Stimulated activated CD4-positive, alpha-beta T cell treated with anti-CD3 and anti-CD28 coated beads, Interleukin-15, amount 100 ng/mL, for 1 hour (primary cell): ENCODE data around the gene OXSR1.
"Not testable (repeated sequence)": the region's sequence is repeated elsewhere in the genome, so short reads cannot be mapped to it uniquely, and the experiment has no call there.

Experiments
- DNase-seq, 2 donors: peaks; one replicate each; pipeline ENCODE4 v3.0.0-alpha.2; 2020; ENCODE audit warnings: low read depth in 1 of 2, low spot score in 1 of 2

The OXSR1 gene

DNA sequence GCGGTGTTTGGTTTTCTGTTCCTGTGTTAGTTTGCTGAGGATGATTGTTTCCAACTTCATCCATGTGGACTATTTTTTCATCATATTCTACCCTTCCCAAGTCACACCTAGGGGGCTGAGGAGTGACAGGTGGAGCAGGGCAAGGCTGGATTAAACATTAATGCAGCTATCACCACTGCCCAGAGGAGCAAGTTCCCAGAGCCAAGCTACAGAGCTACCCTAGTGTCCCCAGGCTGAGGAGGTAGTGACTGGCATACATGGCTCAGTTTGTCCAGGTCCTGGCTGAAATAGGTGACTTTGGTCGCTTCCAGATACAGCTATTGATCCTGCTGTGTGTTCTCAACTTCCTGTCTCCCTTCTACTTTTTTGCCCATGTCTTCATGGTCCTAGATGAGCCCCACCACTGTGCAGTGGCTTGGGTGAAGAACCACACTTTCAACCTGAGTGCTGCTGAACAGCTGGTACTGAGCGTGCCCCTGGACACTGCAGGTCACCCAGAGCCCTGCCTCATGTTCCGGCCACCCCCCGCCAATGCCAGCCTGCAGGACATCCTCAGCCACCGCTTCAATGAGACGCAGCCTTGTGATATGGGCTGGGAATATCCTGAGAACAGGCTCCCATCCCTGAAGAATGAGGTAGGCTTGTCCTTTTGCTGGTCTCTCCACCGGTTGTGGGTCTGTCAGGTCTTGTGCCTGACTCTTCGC, 100.4 kb downstream of the OXSR1 start, which contains the start of gene SLC22A13:
SLC22A13 (plus strand) TSS at position 209 of the 704 bp plus-strand sequence; CDS start at position 258, 49 bp downstream.
- no peak for DNase-seq

DNA sequence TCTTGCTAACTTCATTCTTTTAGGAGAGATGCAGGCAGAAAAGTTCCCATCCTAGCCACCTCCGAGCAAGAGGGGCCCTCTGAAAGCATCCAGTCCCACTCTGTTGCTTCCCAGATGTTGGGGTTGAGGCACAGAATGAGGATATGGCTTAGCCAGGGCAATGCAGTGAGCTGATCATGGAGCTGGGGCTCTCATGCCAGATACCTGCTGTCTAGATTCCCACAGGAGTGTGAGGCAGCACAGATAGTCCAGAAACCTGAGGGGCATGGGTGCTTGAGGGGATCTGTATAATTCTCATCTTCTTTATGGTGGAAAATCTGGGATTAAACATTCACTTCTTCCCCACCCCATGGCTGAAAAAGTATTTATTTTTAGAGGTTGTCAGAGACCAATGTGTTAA, 101.5 kb downstream of the OXSR1 start:
- DNase-seq: no peak

DNA sequence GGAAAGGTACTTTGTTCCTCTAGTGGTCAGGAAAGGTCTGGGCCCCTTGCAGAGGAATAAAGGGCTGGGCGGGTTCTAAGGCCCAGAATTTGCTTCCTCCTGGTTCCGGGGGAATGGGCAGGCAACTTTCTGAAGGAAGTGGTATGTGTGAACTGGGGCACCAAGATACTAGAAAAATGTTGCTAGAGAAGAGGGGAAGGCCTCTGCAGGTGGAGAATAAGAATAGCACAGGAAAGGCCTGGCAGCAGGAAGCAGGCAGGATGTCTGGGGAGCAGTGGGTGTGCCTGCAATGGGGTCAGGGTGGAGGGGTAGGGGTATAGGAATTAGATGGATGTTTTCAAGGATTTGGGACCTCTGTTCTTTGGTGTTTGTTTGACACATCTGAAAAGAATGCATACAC, 102.3 kb downstream of the OXSR1 start:
- no peak for DNase-seq

DNA sequence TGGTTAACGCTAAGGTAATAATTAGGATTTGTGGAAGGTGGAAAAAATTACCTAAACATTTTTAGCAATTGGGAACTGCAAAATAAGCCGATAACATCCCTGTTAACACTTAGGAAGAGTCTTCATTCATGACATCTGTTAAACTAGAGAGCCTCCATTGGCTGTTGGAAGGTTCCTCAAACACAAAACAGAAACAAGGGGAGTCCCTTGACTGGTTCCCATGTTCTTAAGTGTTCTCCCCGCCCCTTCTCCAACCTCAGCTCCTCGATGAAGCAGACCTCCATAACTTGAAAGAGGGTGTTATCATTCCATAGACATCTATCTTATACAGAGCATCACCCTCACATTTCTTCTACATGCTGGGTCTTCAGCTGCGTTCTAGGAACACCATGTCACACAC, 102.8 kb downstream of the OXSR1 start:
- DNase-seq: no peak

DNA sequence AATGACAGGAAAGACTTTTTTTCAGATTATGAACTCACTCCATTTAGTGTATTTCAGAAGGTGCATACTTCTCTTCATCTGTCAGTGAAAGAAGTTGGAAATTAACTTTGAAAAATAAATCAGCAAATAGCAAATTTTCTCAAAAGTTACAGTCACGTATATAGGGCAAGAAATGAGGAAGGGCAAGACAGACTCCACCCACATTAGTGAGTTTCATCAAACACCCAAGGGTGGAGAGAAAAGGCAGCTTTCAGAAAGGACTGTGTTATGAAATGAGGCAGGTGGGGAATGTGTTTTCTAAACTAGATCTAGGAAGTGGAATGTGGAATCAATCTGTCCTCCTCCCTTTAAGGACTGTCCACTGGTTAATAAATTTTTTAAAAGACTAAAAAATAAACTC, 103.2 kb downstream of the OXSR1 start:
- no peak for DNase-seq

DNA sequence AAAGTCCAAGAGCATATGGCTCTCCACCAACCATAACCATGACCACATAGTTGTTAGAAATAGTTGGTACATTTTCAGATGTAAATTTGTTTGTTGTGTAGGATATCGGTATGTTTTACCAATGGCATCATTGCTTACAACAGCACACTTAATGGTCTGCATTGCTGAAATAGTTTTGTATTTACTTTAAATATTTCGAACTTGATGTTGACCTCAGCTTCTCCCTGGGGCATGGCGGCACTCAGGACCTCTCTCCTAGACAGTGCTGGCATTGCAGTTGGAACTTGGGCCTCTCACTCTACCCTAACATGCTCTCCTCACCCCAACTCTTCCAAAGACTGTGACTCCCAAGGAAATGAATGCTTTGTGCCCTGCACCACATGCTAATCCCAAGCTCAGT, 105.3 kb downstream of the OXSR1 start:
- no peak for DNase-seq

DNA sequence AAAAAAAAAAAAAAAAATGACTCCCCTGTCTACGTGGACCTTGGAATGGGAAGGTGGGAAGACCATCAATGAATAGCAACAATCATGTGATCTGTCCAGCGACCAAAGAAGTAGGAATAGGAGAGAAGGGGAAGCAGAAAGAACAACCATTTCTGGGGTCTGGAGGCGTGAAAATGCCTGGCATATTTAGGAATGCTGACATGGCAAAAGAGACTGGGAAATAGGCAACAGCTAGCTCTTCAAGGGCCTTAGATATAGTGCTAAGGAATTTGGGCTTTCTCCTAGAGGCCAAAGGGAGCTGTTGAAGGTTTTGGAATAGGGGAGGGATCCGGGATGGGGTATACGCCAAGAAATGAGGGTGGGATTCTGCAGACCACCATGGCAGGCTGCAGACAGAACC, 106.2 kb downstream of the OXSR1 start:
- no peak for DNase-seq

DNA sequence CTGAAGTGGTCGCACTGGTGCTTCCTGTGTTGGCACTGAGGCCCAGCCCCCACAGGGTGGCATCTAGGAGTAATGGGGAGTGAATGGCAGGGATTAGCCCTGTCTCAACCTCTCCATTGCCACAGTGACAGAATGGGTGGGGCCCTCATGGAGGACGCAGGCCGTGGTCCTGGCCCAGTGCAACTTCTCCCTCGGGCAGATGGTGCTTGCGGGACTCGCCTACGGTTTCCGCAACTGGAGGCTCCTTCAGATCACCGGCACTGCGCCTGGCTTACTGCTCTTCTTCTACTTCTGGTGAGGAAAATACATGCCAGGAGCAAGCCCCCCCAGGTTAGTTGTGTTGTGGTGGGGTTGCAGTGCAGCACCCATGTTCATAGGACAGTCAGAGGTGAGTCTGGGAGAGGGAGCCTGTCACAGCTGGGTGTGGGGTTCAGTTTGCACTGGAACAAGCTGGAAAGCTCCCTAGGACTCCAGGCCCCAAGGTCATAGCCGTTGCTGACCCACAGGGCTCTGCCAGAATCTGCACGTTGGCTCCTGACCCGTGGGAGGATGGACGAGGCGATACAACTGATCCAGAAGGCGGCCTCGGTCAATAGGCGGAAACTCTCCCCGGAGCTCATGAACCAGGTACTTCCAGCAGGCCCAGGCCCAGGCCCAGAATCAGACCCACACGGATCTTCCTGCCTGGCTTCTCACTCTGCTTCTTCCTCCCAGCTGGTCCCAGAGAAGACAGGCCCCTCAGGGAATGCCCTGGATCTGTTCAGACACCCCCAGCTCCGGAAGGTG, 109.7 kb downstream of the OXSR1 start:
- no peak for DNase-seq

DNA sequence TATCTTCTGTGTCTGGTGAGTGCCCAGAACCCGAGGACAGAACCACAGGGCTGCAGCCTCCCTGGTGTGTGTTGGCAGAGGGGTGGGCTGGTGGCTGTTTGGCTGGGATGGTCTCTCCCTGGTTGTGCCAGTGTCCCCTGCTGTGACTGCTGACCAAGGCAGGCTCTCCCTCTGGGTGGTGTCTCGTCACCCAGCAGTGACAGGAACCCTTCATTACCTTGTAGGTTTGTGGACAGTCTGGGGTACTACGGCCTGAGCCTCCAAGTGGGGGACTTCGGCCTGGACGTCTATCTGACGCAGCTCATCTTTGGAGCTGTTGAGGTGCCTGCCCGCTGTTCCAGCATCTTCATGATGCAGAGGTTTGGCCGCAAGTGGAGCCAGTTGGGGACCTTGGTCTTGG, 110.3 kb downstream of the OXSR1 start:
- DNase-seq: no peak

DNA sequence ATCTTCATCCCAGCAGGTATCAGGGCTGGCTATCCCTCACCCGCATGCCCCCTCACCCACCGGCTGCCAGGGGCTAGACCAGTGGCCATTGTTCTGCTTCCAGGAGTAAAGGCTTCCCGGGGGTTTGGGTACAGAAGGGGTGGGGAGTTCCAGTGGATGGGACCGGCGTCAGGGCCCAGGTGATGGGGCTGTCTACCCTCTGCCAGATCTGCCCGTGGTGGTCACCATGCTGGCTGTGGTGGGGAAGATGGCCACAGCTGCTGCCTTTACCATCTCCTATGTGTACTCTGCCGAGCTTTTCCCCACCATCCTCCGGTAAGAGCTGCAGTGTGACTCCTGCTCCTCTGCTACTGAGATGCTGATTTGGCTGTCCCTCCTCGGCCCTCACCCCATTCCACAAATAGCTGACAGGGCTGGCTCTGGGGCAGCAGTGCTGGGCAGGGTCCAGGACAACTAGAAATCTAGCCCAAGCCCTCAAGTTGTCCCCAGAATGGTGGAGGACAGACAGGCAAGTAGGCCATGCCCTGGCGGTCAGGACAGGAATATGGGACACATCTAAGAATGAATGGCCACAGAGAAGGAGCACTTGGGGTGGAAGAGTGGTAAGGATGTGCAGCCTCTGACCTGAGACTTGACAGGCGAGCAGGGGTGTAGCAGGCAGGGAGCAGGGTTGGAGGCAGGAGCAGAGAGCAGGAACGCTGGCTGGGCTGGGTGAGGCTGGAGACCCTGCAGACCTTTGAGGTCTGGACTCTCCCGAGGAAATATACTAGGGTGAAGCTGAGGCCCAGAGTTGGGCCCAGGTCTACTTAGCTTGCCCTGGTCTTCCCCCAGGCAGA, 111.0 kb downstream of the OXSR1 start:
- DNase-seq: no peak

DNA sequence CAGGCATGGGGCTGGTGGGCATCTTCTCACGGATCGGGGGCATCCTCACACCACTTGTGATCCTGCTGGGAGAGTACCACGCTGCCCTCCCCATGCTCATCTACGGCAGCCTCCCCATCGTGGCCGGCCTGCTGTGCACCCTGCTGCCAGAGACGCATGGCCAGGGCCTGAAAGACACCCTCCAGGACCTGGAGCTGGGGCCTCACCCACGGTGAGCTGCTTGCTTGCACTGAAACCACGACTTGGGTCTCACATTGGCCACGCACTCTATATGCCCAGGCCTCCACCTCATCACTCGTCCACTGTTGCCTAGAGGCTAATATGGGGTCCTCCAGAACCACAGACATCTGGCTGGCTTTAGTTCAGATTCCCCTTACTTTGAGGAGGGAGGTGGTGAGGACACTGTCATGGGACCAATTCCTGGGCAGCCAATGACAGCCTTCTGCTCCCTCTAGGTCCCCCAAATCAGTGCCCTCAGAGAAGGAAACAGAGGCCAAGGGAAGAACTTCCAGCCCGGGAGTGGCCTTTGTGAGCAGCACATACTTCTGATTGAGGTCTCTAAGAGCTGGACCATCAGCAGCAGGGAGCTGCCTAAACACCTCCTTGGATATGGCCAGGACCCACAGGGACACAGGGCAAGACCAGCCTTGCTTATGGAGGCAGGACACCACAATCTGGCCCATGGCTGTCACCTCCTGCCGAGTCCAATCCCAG, 111.7 kb downstream of the OXSR1 start:
- DNase-seq: no peak

DNA sequence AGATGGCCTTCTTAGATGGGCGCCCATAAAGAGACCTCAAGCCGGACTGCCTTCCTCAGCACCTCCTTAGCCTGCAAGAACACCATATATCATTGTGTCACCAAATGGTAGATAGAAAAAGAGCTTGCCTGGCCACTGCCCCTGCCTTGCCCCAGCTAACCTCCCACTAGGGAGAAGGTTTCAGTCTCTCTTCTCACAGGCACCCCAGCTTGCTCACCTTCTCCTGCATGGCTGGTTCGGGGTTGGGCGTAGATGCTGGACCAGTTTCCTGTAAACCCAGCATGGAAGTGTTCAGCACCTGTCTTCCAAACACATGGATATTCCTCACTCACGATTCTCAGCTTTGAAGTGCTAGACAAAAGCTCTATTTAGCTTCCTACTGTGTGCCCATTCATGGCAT, 113.5 kb downstream of the OXSR1 start:
- no peak for DNase-seq

DNA sequence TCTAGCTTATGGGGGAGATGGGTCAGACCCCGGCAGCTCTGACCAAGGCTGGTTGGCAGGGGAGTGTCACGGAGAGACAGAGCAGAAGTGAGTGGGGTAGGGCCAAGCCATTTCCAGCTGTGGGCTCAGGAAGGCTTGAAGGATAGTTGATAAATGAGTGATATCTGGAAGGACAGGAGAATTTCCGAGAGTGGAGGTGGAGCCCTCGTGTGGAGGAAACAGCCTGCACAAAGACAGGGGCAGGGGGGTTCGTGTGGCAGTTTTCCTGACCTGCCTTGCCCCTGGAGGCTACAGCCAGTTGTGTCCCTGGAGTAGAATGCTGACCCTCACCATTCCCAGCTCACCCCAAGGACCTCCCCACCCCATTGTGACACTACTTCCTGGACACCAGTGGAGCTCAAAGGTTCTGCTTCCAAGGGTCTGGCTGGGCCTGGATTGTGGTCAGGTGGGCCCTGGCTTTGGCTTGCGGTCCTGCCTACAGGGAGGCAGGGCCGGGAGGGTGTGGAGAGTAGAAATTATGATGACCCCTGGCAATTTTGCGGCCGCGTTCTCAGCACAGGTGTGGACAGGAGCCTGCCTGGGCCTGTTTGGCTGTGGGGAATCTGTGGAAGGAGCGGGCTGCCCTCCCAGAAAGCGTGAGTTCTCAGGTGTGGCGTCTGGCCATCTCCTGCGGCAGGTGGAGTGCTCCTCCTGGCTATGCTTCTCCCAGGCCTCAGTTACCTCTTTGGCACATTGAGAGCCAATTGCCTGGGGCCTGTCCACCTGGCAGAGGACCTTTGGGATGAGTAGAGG, 116.8 kb downstream of the OXSR1 start, which contains the start of gene SLC22A14:
SLC22A14 (plus strand) TSS at position 400 of the 792 bp plus-strand sequence. CDS start 23,733 bp downstream, outside the sequence.
- DNase-seq: no peak

DNA sequence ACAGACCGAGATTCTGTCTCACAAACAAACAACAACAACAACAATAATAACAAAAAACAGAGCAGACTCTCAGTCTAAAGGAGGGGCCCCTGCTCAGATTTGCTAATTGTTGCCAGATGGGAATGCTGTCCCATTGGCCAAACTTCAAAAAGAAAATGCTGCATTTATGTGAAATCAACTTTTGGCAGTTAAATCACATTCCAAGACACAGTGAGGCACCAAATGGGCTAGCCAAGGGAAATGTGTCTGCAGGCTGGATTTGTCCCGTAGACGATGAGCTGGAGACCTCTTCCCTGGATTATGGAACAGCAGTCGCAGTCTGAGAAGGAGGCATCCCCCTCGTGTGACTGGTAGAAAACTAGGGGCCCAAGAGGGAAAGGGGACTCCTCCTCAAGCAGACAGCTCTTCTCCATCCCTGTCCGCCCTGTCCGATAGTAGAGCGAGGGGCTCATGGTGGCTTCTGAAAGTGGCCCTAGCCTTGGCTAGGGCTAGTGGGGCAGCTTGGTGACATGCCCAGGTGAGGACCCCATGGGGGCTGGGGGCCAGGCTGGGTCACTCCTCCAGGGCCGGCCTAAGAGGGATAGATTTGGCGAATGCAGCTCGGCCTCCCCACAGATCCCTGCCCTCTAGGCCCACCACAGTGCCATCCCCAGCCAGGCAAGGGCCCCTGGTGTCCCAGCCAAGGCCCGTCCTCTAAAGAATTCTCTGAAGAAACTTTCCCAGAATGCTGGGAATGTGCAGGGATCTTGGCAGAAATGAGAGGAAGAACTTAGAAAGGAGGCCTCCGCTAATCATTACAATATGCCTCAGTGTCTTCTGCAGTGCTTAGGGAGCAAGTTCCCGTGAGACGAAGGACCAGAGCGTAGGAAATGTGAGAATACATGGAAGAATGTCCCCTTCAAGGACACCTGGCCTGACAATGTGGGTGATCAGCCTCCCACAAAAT, 118.7 kb downstream of the OXSR1 start:
- DNase-seq: no peak

DNA sequence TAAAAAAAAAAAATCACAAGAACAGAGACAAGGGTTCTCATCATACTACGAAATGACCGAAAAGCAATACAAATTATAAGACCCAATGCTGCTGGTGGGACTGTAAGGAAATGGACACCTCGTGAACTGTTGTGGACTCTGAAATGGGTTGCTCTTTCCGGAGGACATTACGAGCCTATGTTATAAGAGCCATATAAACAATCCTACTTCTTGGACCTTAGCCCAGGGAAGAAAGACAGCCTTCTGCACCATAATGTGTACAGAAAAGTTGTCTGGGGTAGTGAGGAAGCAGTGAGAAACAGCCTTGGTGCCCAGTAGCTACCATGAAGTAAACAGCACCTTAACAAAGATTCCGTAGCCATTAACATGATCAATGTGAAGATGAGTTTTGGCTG, 119.4 kb downstream of the OXSR1 start:
- no peak for DNase-seq

DNA sequence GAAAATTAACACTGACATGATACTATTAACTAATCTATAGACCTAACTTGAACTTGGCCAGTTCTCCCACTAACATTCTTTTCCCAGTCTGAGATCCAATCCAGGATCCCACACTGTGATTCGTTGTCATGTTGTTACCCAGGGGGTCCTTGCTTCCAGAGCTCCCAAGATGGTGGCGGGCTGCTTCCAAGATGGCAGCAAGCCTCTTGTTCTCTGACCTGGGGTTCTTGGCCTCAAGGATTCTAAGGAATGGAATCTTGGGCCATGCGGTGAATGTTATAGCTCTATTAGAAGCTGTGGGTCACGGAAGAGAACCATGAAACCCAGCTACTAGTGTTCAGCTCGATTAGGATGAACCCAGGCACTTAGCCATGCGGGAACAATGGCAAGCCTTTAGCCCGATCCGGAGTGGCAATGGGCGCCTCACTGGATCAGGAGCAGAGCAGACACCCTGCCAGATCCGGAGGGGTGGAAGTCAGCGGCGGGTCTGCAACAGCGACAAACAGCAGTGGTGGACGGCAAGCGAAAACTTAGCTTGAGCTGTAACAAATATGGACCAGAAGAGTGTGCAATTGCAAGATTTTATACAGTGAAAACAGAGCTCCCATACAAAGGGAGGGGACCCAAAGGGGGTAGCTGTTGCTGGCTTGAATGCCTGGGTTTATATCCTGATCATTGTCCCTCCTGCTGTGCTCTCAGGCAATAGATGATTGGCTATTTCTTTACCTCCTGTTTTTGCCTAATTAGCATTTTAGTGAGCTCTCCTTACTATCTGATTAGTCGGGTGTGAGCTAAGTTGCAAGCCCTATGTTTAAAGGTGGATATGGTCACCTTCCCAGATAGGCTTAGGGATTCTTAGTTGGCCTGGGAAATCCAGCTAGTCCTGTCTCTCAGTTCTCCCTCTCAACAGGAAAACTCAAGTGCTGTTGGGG, 124.2 kb downstream of the OXSR1 start:
- DNase-seq: not testable (repeated sequence)

DNA sequence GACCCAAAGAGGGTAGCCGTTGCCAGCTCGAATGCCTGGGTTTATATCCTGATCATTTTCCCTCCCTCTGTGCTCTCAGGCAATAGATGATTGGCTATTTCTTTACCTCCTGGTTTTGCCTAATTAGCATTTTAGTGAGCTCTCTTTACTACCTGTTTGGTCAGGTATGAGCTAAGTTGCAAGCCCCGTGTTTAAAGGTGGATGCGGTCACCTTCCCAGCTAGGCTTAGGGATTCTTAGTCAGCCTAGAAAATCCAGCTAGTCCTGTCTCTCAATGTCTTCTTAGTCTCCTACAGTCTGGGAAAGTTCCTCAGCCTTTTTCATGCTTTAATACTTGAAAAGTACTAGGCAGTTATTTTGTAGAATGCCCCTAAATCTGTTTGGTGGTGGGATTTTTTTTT, 131.7 kb downstream of the OXSR1 start:
- not testable (repeated sequence) for DNase-seq

DNA sequence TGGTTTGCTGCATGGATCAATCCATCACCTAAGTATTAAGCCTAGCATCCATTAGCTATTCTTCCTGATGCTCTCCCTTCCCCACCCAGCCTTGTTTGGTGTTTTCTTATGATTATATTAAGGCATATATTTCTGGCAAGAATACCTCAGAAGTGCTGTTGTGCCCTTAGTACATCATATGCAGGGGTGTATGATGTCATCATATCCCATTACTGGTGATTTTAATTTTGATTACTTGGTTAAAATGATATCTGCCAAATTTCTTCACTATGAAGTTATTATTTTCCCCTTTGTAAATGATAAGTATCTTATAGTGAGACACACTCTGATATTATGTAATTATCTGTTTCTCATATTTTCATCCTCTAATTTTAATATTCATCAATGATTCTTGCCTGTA, 132.2 kb downstream of the OXSR1 start:
- DNase-seq: no peak
